Endodermal cell (in vitro differentiated cells): ENCODE measurements around the gene DHX58. TPM values are rescaled to one million over a fixed set of nuclear protein-coding genes. Genes with fewer than 3 reads are reported as not detected.

Experiments
- DNase-seq: peaks from one replicate; pipeline ENCODE4 v3.0.0-alpha.2; 2017
- H3K27ac ChIP-seq: 2 replicates; pipeline ENCODE4 v1.5.1; 2013; ENCODE audit warnings: mild to moderate bottlenecking, low read depth, low read length, moderate library complexity
- H3K27me3 ChIP-seq: 2 replicates; pipeline ENCODE4 v1.6.1; 2013; ENCODE audit warnings: mild to moderate bottlenecking, low read length, moderate library complexity; ENCODE audit not compliant: insufficient read depth, control insufficient read depth, poor library complexity, severe bottlenecking
- H3K36me3 ChIP-seq: 2 replicates; pipeline ENCODE4 v1.7.0; 2013; ENCODE audit warnings: mild to moderate bottlenecking, low read length, moderate library complexity; ENCODE audit not compliant: control insufficient read depth, insufficient read depth
- H3K4me1 ChIP-seq: one replicate; pipeline ENCODE4 v1.7.0; 2013; ENCODE audit warnings: low read length; ENCODE audit not compliant: control insufficient read depth, insufficient read depth
- H3K4me3 ChIP-seq: 2 replicates; pipeline ENCODE4 v1.5.1; 2013; ENCODE audit warnings: mild to moderate bottlenecking, low read length, moderate library complexity
- H3K9ac ChIP-seq: 2 replicates; pipeline ENCODE4 v1.6.1; 2013; ENCODE audit warnings: mild to moderate bottlenecking, low read length, moderate library complexity; ENCODE audit not compliant: poor library complexity, severe bottlenecking; ENCODE audit errors: extremely low read depth
- H3K9me3 ChIP-seq: 2 replicates; pipeline ENCODE4 v1.6.1; 2013; ENCODE audit warnings: mild to moderate bottlenecking, low read length, moderate library complexity; ENCODE audit not compliant: control insufficient read depth
- H3K27ac Mint-ChIP-seq: 2 replicates; pipeline ENCODE4 v1.8.0; 2020; ENCODE audit warnings: mixed read lengths
- H3K27me3 Mint-ChIP-seq: 2 replicates; pipeline ENCODE4 v1.8.0; 2021; ENCODE audit warnings: mild to moderate bottlenecking, mixed read lengths; ENCODE audit not compliant: insufficient read depth
- H3K36me3 Mint-ChIP-seq: 2 replicates; pipeline ENCODE4 v1.8.0; 2020; ENCODE audit warnings: low read depth, mixed read lengths
- H3K4me1 Mint-ChIP-seq: 2 replicates; pipeline ENCODE4 v1.8.0; 2020; ENCODE audit warnings: mixed read lengths
- H3K4me3 Mint-ChIP-seq: 2 replicates; pipeline ENCODE4 v1.8.0; 2020; ENCODE audit warnings: mild to moderate bottlenecking, moderate library complexity, mixed read lengths
- H3K9me3 Mint-ChIP-seq: 2 replicates; pipeline ENCODE4 v1.8.0; 2020; ENCODE audit warnings: mild to moderate bottlenecking, mixed read lengths
- CTCF ChIP-seq: fragments of 200-600 bp; sonication (generic); conservative IDR thresholded peaks from 2 replicates; pipeline ENCODE4 v1.5.0; 2021; ENCODE audit warnings: antibody characterized with exemption, mild to moderate bottlenecking
- WGBS, 2 experiments: methylation state at CpG; one replicate each; pipeline versions ENCODE4 v1.1.5 to v1.1.7; 2013; ENCODE audit warnings: missing lambda C conversion rate in 2 of 2, mixed read lengths in 1 of 2; ENCODE audit not compliant: insufficient coverage in 1 of 2, insufficient read length in 1 of 2; 5-methylcytosine and 5-hydroxymethylcytosine counted together
- total RNA-seq, 2 donors: library from RNA; stranded (reverse); fragmentation: NEBNext Ultra II Directional in 1 of 2; extraction: Animal tissue kit (Norgen Biotek cat#: 25700) in 1 of 2; gene quantifications; 2 replicates in 1 of 2; 3 replicates in 1 of 2; pipeline ENCODE4 v1.2.1, GENCODE V29; 2021

Gene DHX58
- total RNA-seq, 2 donors from 2014 or later, result 0.38 to 0.48 TPM

DNA sequence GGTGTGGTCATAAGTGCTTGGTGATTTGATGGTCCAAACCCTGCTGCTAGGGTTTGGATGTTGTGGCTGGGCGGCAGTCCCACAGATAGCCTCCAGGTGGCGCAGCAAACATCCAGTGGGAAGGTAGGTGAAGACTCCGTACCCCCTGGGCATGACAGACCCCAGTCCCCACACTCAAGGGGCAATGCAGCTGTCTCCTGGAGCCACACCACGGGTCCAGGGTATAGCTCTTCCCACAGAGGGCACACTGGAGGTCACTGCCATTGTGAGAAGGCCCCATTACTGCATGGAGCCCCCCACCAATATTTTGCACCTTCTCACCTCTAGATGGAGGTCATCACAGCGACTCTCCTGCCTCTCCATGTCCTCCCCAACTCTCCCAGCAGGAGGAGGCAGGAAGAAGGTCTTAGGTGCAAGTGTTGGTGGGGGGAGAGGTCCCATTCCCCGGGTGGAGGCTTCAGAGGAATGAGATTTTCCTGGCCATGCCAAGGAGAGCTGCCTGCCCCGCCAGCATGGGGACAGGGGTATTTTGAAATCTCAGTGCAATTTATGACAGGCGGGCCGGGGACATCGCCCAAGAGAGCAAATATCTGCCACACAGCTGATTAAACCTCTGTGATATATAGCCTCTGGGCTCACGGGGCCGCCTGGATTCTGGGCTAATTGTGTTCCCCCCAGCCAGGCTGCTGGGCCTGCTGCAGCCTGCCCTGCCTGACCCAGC, 45.0 kb downstream of the DHX58 start:
- H3K36me3 ChIP-seq, result no peaks in the 10 kb centered on the region
- WGBS, 2 experiments, result 56% methylated on average over 8 to 11 of the region's 12 CpGs
- H3K27ac Mint-ChIP-seq, result no peak overlapping the region
- H3K9ac ChIP-seq, result no peak overlapping the region
- no peaks in the 10 kb centered on the region for H3K9me3 ChIP-seq
- H3K4me1 Mint-ChIP-seq, result peaks cover 14% of the 10 kb centered on the region
- peak; percentile 98 for TF ChIP-seq CTCF
- H3K36me3 Mint-ChIP-seq, result no peaks in the 10 kb centered on the region
- no peak overlapping the region for H3K4me3 Mint-ChIP-seq
- peaks cover 18% of the 10 kb centered on the region for H3K27me3 ChIP-seq
- peak; percentile 98 for DNase-seq
- no peaks in the 10 kb centered on the region for H3K9me3 Mint-ChIP-seq
- H3K4me1 ChIP-seq, result peaks cover 3% of the 10 kb centered on the region
- peaks cover 23% of the 10 kb centered on the region for H3K27me3 Mint-ChIP-seq
- no peak overlapping the region for H3K4me3 ChIP-seq
- H3K27ac ChIP-seq, result no peak overlapping the region

GRCh38 chr17:42065201-42065600, 47.3 kb downstream of the DHX58 start:
- no peak for TF ChIP-seq CTCF

GRCh38 chr17:42062681-42063080, 49.8 kb downstream of the DHX58 start:
- Histone ChIP-seq H3K4me3 (no peak overlapping the region), H3K9ac (no peak overlapping the region), H3K4me1 (peaks cover 3% of the 10 kb centered on the region), H3K27me3 (no peaks in the 10 kb centered on the region), H3K27ac (no peak overlapping the region), H3K36me3 (no peaks in the 10 kb centered on the region), H3K9me3 (no peaks in the 10 kb centered on the region)
- Mint-ChIP-seq H3K27ac (no peak overlapping the region), H3K4me3 (no peak overlapping the region), H3K27me3 (peaks cover 5% of the 10 kb centered on the region), H3K4me1 (peaks cover 17% of the 10 kb centered on the region), H3K36me3 (no peaks in the 10 kb centered on the region), H3K9me3 (no peaks in the 10 kb centered on the region)
- DNase-seq, result no peak
- 81 to 93% methylated on average over 7 to 14 of the region's 14 CpGs for whole genome bisulfite sequencing, 2 experiments
- TF ChIP-seq CTCF, result no peak

More at GRCh38 chr17:42065201-42065600, 47.3 kb downstream of the DHX58 start:
- Mint-ChIP-seq H3K4me1 (peaks cover 18% of the 10 kb centered on the region), H3K4me3 (no peak overlapping the region), H3K27me3 (peaks cover 5% of the 10 kb centered on the region), H3K9me3 (no peaks in the 10 kb centered on the region), H3K36me3 (no peaks in the 10 kb centered on the region), H3K27ac (peak overlapping the region; percentile 44)
- no peak for DNase-seq
- H3K9ac ChIP-seq, result no peak overlapping the region
- no peaks in the 10 kb centered on the region for H3K9me3 ChIP-seq
- H3K4me3 ChIP-seq, result no peak overlapping the region
- no peaks in the 10 kb centered on the region for H3K27me3 ChIP-seq
- no peak overlapping the region for H3K27ac ChIP-seq
- H3K4me1 ChIP-seq, result peaks cover 3% of the 10 kb centered on the region
- H3K36me3 ChIP-seq, result no peaks in the 10 kb centered on the region
- 75 to 95% methylated on average over 2 of the region's 2 CpGs for WGBS, 2 experiments
